GM19351 (cell line): ENCODE results near the gene ST7.

Experiments
- ATAC-seq: cut with Tn5 transposase; IDR thresholded peaks from one replicate; pipeline ENCODE4 v1.9.1; 2021; ENCODE audit warnings: mild to moderate bottlenecking, moderate library complexity; ENCODE audit not compliant: unreplicated experiment

The ST7 gene

DNA sequence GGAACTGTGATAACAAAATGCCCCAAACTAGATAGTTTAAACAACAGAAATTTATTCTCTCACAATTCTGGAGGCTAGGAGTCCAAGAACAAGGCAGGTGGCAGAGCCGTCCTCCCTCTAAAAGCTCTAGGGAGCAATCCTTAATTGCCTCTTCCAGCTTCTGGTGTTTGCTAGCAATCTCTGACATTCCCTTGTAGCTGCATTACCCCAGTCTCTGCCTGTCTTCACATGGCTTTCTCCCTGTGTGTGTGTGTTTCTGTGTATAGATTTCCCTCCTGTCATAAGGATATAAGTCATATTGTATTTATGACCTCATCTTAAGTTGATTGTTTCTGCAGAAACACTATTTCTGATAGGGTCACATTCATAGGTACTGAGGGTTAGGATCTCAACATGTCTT lies 192.0 kb downstream of the ST7 start:
- no peak for ATAC-seq

GRCh38 chr7:117146059-117146458 lies 192.8 kb downstream of the ST7 start:
- no peak for ATAC-seq

DNA sequence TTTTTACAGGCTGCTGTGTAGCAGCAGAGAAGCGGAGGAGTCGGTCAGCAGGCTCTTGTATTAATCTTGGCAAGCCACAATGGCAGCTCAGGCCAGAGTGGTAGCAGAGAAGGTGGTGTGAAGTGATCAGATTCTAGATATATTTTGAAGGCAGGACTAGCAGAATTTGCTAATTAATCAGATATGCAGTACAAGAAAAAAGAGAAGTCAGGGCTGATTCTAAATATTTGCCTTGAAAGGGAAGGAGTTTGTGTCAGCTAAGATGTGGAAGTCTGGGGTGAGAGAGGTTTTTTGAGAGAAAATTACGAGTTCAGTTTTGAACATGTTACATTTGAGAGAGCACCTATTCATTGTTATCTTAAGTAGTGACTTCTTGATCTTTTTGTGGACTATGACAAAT lies 193.2 kb downstream of the ST7 start:
- no peak for ATAC-seq

- no peak for ATAC-seq
These were observed 195.7 kb downstream of the ST7 start for GRCh38 chr7:117148971-117149370.

GRCh38 chr7:117149692-117150091 lies 196.4 kb downstream of the ST7 start:
- no peak for ATAC-seq

DNA sequence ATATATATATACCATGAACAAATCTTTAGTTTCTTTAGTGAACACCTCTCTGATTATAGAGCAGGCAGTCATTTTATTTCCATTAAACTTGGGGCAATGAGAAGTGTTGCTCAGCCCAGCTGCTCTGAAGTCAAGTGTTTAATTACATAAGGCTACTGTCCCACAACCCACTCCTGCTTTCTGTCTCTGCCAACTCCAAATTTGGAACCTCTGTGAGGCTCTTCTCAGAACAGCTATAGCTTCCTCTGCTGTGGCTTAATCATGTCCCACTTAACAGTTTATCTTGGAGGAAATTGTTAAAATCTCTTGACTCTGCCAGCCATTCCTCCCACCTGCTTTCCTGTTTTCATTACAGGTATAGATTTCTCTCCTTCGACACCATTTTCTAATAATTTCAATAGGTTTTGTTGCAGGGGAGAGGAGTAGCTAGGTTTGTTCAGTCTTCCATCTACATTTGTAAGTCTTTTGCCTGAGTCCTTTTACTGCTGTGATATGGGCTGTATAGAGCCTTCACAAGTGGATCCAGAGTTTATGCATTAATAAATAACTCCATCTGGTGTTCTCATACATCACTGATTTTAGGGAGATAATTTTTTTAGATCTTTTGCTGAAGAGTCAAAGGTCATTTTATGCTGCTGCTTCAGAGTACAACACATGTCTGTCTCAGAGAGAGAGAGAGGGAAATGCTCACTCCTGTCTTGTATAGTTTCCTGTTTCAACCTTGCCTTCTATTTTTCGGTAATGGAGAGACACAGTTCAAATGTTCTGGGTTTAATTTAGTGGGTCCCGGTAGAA lies 199.1 kb downstream of the ST7 start:
- ATAC-seq: no peak

- no peak for ATAC-seq
These were observed 199.8 kb downstream of the ST7 start for GRCh38 chr7:117153016-117153545.

DNA sequence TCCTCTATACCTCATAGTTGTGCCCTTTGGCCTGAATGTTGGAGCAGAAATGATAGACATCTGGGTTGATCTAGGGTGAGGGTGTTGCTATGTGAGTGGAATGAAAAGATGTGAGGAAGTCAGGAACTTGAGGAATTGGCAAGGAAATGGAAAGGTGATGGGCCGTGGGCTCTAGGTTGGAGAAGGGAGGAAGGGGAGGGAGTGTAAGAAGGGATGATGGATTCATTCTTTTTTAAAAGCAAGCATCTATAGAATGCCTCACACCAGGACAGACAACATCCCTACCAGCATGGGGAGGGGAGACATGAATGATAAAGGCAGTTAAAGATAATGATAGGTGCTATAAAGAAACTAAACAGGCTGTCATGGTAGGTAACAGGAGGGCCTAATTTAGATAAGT lies 201.4 kb downstream of the ST7 start:
- no peak for ATAC-seq

GRCh38 chr7:117155694-117156093 lies 202.4 kb downstream of the ST7 start:
- ATAC-seq: no peak

- no peak for ATAC-seq
These were observed 204.2 kb downstream of the ST7 start for GRCh38 chr7:117157241-117158209.

DNA sequence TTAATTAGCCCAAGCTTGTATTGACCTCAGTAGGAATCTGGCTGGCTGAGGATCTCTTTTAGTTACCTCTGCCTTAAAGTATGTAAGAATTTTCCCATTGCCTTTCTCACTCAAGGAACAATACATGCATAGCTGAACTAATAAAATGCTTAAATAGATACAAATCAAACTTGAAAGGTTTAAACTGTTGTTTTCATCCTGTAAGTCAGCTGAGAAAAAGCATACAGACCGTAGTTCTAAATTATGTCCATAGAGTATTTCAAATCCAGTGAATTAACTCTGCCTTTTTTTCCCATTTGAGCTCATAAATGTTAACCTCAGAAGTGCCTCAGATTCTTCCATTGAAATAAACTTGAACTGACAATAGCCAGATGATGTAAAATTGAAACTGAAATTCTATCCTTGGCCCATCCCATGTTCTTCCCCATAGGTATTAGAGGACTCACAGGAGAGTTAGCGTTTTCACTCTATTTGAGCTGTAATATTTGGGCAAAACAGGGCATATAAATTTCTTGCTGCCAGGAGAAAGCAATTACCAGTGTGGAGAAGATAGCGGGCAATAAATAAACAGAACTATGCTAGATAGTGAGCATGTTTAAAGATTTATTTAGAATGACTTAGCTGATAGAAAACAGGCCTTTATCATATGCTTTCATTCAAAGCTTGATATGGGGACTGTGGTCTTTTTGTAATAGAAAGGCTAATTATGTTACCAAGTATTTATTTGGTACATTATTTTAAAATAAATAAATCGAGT lies 205.8 kb downstream of the ST7 start:
- ATAC-seq: no peak

GRCh38 chr7:117163101-117163500 lies 209.8 kb downstream of the ST7 start:
- no peak for ATAC-seq

DNA sequence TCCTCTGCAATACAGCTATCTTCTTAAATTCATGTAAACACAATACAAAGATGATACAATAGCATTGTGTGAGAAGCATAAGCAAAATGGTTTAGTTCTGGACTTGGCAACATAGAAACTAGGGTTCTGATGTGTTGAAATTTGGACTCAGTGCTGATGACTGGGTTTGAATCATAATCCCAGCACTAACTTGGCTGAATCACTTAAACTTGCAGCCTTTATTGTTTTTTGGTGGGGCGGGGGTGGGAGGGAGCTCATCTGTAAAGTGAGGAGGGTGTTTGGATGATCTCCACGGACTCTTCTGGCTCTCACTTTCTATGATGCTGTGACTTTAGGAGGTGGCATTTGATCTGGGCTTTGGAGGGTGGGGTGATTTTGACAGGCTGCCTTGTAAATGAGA lies 211.3 kb downstream of the ST7 start:
- no peak for ATAC-seq

DNA sequence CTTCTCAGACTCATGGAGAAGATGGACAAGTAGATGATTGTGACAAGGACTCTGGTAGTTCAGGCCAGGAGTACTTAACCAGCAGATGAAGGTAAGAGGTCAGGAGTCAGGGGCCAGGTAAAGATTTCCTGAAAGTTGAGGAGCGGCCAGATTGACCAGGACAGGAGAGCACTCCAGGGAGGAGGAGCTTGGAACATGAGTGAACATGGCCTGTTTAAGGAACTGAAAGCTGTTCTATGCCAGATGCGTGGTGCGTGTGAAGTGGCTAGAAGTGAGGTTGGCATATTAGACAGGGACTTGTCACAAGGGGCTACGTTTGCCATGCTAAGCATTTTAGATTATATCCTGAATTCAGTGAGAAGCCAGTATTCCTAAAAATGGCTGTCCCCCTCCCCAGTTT lies 212.4 kb downstream of the ST7 start:
- ATAC-seq: peak; percentile 77

GRCh38 chr7:117169907-117170306 lies 216.6 kb downstream of the ST7 start:
- no peak for ATAC-seq

GRCh38 chr7:117171106-117171505 lies 217.8 kb downstream of the ST7 start:
- ATAC-seq: no peak

GRCh38 chr7:117172283-117172682 lies 219.0 kb downstream of the ST7 start:
- no peak for ATAC-seq

DNA sequence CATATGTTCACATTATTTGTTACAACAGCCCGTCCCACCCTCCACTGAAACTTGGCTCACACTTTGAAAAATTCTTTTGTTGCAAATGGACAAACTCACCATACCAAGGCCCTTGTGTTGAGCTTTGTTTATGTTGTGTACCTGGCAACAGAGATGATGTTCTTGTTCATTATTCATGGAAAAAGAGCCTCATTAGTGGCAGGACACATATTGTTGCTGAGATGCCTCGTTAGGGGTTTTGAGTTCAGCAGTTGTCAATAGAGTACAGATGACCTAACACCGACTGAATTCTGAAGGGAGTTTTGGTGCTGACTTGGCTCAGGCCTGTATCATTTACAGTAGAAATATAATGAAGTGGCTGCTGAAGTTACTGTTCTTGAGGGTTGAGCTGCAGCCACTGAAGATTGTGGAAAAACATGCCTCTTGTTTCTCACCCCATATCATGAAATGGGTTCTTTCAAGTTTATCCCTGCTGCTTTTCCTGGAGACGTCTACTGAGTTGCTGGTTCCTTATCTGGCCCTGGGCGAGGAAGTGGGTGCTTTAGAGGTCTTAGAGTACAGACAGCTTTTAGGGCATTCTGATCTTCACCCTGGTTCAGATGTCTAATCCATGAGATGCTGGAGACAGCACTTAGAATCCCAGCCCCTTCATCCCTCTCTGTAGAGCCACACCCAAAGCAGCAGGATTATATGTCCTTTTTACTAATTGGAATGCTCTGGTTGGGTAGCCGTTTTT lies 219.9 kb downstream of the ST7 start:
- no peak for ATAC-seq

GRCh38 chr7:117176206-117176605 lies 222.9 kb downstream of the ST7 start:
- no peak for ATAC-seq

GRCh38 chr7:117178600-117178999 lies 225.3 kb downstream of the ST7 start:
- no peak for ATAC-seq
